A172 (cell line): ENCODE measurements around the gene ENTPD2. TPM values are rescaled to one million over a fixed set of nuclear protein-coding genes. Genes with fewer than 3 reads are reported as not detected.
A peak's percentile ranks its signal among the peaks of the same experiment; 100 is the strongest.

Experiments
- DNase-seq: peaks from one replicate; pipeline ENCODE4 v3.0.0-alpha.2; 2015; ENCODE audit warnings: low spot score
- total RNA-seq: library from RNA; depleted of rRNA; stranded (reverse); fragments of >200 nt; shearing (Covaris generic); gene quantifications from 2 replicates; pipeline ENCODE4 v1.2.3, GENCODE V29; 2014

ENTPD2 gene
- total RNA-seq, 1 experiment from 2014 or later: not detected

GRCh38 chr9:137079401-137079787 lies 25.5 kb upstream of the ENTPD2 start:
- no peak for DNase-seq

- DNase-seq: no peak
These were observed 25.0 kb upstream of the ENTPD2 start for GRCh38 chr9:137078701-137079400.

GRCh38 chr9:137077758-137078693 lies 24.2 kb upstream of the ENTPD2 start:
- peak; percentile 46 for DNase-seq

- DNase-seq: peak; percentile 82
These were observed 23.3 kb upstream of the ENTPD2 start, which contains the start of gene UAP1L1 for GRCh38 chr9:137077010-137077747. TSS of gene UAP1L1 (plus strand) at chr9:137077517. CDS start at chr9:137077533, 16 bp downstream.

GRCh38 chr9:137076636-137077009 lies 22.8 kb upstream of the ENTPD2 start:
- DNase-seq: no peak

GRCh38 chr9:137075275-137075775 lies 21.5 kb upstream of the ENTPD2 start:
- no peak for DNase-seq

GRCh38 chr9:137074657-137075274 lies 20.9 kb upstream of the ENTPD2 start:
- no peak for DNase-seq

- no peak for DNase-seq
These were observed 20.1 kb upstream of the ENTPD2 start for GRCh38 chr9:137073992-137074399.

GRCh38 chr9:137071282-137071681 lies 17.4 kb upstream of the ENTPD2 start:
- DNase-seq: no peak

- DNase-seq: peak; percentile 65
These were observed 17.0 kb upstream of the ENTPD2 start for GRCh38 chr9:137070906-137071275.

GRCh38 chr9:137070201-137070905 lies 16.5 kb upstream of the ENTPD2 start, which contains the start of gene SAPCD2:
TSS of gene SAPCD2 (minus strand) at chr9:137070557. CDS start at chr9:137070460, 97 bp downstream.
- peak; percentile 97 for DNase-seq

- no peak for DNase-seq
These were observed 15.7 kb upstream of the ENTPD2 start for GRCh38 chr9:137069508-137070091.

GRCh38 chr9:137068539-137069507 lies 15.0 kb upstream of the ENTPD2 start:
- no peak for DNase-seq

GRCh38 chr9:137067860-137068538 lies 14.1 kb upstream of the ENTPD2 start:
- peak; percentile 87 for DNase-seq

- DNase-seq: no peak
These were observed 12.4 kb upstream of the ENTPD2 start for GRCh38 chr9:137066096-137066861.

GRCh38 chr9:137065336-137065967 lies 11.6 kb upstream of the ENTPD2 start:
- no peak for DNase-seq

GRCh38 chr9:137064880-137065164 lies 11.0 kb upstream of the ENTPD2 start:
- DNase-seq: no peak
